HTR-8/SVneo (cell line): Measurements from ENCODE around the gene PIGV.

Experiments
- DNase-seq: peaks from one replicate; pipeline ENCODE4 v3.0.0; 2011; ENCODE audit warnings: low spot score, mixed read lengths; ENCODE audit not compliant: insufficient read length
- FAIRE-seq: peaks from 2 replicates; lab custom pipeline; 2011; peaks lifted over from hg19 to GRCh38; lab: Jason Lieb, UNC

Gene PIGV

GRCh38 chr1:26787706-26788514, at the start of gene PIGV:
PIGV (plus strand) TSS chr1:26787950; CDS start chr1:26790816, 2,866 bp downstream.
- FAIRE-seq (peak; percentile 57), DNase-seq (peak; percentile 74)

DNA sequence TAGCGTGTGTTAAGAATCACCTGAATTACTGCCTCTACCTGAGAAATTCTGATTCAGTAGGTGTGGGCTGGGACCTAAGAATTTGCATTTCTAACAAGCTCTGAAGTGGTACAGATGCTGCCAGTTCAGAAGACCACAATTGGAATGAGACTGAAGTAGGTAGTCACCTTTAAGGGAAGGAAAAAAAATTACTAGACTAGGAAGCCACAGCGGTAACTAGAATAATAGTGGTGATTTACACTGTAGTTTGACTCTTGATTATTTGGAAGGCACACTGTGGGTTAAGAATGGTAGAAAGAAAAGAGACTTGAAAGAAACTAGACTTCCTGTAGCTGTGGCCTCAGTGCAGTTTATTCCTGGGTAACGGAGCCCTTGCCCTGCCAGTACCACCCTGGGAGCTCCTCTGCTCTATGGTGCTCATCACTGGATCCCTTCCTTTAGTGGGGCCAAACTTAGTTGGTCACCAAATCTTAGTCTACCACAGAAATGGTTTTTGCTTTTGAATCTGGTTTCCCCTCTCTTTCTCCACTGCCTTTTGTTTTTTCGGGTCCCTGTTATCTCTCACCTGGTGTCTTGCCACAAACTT, 48.3 kb upstream of the PIGV start:
- DNase-seq: no peak
- FAIRE-seq: no peak

DNA sequence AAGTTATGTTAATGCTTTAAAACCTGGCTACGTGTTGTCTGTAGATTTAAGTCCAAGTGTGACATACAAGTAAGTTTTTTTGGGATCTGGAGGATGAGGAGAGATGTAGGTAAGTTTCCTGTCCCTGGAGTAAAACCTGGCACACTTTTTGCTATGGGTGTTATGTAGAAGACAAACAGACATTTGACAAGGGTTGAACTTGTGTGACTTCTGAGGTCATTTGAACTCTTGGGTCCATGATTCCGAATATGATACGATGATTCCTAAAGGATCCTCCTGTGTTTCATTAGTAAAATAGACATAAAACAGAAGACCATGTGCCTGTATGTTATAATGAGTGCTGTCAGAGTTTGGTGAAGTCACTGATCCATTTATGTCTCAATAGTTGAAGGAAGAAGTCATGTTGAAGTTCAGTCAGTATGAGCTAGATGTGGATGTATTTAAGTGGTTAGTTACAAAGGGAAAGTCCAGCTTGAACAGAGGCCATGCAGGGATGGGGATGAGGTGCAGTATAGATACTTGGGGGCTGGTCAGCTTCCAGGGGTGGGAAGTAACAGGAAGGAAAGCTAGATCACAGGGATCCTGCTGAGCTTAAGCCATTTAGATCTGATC, 47.6 kb upstream of the PIGV start:
- FAIRE-seq (no peak), DNase-seq (no peak)

DNA sequence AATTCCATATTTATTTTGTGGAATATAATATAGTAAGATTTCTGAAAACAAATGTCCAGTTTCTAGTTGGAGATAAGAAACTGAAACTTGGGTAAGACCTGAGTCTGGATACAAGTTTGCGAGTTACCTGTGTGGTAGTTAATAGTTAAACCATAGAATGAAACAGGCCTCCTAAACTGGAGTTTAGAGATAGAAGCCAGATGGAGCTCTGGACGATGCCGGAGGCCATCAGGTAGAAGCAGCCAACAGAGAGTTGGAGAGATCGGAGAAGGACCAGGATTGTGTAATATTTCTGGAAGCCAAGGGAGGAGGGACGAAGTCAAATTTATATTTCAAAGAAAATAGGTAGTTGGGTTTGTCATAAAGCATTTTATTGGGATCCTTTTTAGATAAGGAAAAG, 46.8 kb upstream of the PIGV start:
- DNase-seq (no peak), FAIRE-seq (no peak)

- no peak for DNase-seq
- no peak for FAIRE-seq
Measured at GRCh38 chr1:26743426-26744059, 44.2 kb upstream of the PIGV start.

GRCh38 chr1:26744075-26744959, 43.4 kb upstream of the PIGV start:
- FAIRE-seq (peak; percentile 31), DNase-seq (peak; percentile 14)

DNA sequence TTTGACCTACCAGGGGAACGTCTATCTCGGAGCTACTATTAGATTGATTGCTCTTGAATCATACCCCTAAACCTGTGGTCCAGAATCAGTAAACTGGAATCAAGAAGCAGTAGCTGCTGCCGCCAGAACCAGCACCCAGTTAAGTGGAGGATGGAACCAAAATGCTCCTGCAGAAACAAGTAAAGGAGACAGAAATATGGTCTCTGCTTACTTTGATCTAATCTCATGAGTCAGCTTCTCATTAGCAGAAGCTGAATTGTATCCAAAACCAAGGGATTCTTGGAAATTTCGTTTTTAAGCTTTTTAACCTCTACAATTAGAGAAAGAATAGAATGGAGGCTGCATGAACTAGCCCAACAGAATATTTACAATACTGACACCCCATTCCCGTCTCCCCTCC, 42.6 kb upstream of the PIGV start:
- FAIRE-seq (no peak), DNase-seq (no peak)

- DNase-seq (no peak), FAIRE-seq (no peak)
Measured at GRCh38 chr1:26747048-26747447, 40.7 kb upstream of the PIGV start.

DNA sequence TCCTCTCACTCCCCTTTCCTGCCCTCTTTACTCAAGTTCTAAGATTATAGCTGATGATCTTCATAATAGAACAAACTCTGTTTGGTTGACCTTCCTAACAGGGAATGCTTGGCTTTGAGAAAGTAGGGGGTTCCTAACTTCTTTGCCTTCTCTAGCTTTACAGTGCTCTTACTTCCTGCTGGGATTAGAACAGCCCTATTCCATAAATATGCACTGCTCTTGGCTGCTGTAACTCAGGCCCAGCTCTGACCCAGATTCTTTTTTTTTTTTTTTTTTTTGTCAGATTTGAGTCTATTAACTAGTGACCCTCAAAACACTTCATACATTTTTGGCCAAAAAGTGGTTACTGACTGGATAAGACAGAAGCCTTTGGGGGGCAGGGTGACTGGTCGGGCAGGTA, 39.4 kb upstream of the PIGV start:
- no peak for DNase-seq
- FAIRE-seq: no peak

- DNase-seq (no peak), FAIRE-seq (no peak)
Measured at GRCh38 chr1:26749458-26749857, 38.3 kb upstream of the PIGV start.

- DNase-seq: no peak
- no peak for FAIRE-seq
Measured at GRCh38 chr1:26750428-26750827, 37.3 kb upstream of the PIGV start.

DNA sequence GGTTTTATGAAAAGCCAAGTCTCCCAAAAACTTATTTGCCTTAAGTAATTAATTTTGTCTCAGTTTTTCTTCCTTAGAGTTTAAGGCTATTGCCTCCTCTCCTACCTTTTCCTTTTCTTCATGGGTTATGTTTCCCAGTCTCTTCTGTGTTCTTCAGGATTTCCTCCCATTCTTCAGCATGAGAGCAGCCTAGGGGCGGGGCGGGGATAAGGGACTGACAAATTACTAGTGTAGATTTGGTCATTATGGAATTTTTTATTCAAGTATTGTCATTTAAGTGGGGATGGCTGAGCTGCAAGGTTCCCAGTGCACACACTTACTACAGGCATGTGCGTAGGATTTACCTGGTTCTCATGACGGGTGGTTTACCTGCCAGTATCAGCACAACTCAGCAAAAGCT, 35.2 kb upstream of the PIGV start:
- no peak for FAIRE-seq
- DNase-seq: no peak

GRCh38 chr1:26754086-26754874, 33.5 kb upstream of the PIGV start:
- DNase-seq (no peak), FAIRE-seq (no peak)

DNA sequence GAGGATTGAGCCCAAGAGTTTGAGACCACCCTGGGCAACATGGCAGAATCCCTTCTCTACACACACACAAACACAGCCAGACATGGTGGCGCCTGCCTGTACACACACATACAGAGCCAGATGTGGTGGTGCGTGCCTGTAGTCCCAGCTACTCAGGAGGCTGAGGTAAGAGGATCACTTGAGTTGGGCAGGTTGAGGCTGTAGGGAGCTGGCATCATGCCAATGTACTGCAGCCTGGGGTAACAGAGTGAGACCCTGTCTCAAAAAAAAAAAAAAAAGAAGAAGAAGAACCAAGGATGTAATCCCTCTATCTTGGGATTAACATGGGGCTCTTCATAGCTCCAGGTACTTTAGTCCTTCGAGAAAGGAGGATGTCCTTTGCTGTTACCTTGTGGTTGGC, 29.4 kb upstream of the PIGV start:
- FAIRE-seq (no peak), DNase-seq (no peak)

DNA sequence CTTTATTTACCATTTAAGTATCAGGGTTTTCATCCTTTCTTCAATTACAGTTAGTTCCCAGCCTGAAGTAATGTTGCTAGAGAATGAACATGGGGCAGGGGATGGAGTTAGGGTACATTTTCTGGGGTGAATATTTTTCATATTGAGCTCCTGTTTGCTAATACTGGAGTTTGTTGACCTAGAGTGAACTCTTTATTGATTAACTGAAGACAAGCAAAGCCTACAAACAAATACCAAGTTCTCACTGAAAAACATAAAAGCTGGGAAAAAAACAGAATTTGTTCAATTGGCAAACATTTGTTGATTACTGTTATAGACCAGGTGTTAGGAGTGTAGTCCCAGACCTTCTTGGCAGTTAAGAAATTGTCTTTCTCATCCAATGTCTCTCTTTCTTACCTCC, 28.2 kb upstream of the PIGV start:
- FAIRE-seq (no peak), DNase-seq (no peak)

DNA sequence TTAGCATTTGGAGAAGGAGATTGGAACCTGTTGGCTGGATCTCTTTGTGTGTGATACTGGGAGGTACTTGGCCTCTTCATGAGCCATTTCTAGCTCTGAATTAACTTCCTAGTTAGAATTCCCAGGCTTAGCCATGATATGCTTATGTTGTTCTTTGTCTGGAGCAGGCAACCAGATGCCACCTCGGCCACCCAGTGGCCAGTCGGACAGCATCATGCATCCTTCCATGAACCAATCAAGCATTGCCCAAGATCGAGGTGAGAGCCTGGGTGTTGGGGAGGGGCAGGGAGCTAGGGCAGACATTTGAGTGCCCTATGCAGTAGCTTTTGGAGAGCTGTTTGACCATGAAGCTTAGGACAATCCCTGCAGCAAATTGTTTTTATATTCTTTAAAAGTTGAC, 26.5 kb upstream of the PIGV start:
- no peak for FAIRE-seq
- DNase-seq: no peak

DNA sequence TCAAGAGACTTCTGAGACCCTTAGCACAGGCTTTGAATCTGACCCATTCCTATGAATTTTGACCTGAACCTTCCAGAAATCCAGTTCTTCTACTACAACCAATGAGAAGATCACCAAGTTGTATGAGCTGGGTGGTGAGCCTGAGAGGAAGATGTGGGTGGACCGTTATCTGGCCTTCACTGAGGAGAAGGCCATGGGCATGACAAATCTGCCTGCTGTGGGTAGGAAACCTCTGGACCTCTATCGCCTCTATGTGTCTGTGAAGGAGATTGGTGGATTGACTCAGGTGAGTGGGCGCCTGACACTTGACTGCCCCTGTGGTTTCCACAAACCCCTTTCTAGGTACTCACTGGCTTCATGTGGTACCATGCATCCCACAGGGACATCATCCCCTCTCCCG, 20.0 kb upstream of the PIGV start:
- FAIRE-seq: no peak
- DNase-seq: no peak

DNA sequence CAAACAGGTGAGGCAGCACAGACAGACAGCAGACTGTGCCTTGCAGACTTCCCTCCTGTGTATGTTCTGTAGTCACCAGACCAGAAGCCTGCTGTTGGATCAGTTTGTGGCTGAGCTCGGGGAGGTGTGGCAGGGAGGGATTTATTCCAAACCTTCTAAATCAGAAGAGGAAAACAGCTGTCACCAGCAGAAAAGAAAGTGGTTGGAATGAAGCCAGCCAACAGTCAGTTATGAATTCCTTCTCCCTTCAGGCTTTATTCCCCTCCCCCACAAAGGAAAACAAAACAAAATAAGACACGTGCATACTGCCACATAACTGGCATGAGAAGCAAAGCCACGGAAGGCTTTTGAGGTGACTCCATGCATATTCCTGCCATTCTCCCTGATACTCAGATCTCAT, 19.0 kb upstream of the PIGV start:
- FAIRE-seq (peak; percentile 69), DNase-seq (peak; percentile 54)

- FAIRE-seq (no peak), DNase-seq (no peak)
Measured at GRCh38 chr1:26771285-26771642, 16.5 kb upstream of the PIGV start.
